OCI-LY1 (cell line): ENCODE results near the gene PYROXD2.

Experiments used
- H2AFZ ChIP-seq: fragments of 200-600 bp; sonication (generic), shearing (Covaris generic); 2 replicates; pipeline ENCODE4 v1.6.0; 2014; ENCODE audit warnings: antibody characterized with exemption, mild to moderate bottlenecking, low read length
- H3F3A ChIP-seq: fragments of 200-600 bp; sonication (generic), shearing (Covaris generic); 2 replicates; pipeline ENCODE4 v1.6.0; 2014; ENCODE audit warnings: mild to moderate bottlenecking, antibody characterized with exemption, low read length, moderate library complexity; ENCODE audit not compliant: insufficient read depth
- H3K27ac ChIP-seq: fragments of 200-600 bp; sonication (generic); 2 replicates; pipeline ENCODE4 v1.5.1; 2014; ENCODE audit warnings: low read length, mixed run types, mild to moderate bottlenecking, low read depth; ENCODE audit not compliant: poor library complexity, severe bottlenecking
- H3K27me3 ChIP-seq: fragments of 200-600 bp; sonication (generic); 2 replicates; pipeline ENCODE4 v1.6.0; 2014; ENCODE audit warnings: antibody characterized with exemption, mild to moderate bottlenecking, low read length, moderate library complexity; ENCODE audit not compliant: insufficient read depth
- H3K36me3 ChIP-seq: fragments of 200-600 bp; sonication (generic); 2 replicates; pipeline ENCODE4 v1.6.1; 2014; ENCODE audit warnings: mild to moderate bottlenecking, antibody characterized with exemption, low read length, moderate library complexity, mixed read lengths; ENCODE audit not compliant: insufficient read depth
- H3K4me1 ChIP-seq: fragments of 200-600 bp; sonication (generic); 2 replicates; pipeline ENCODE4 v1.5.1; 2014; ENCODE audit warnings: mild to moderate bottlenecking, low read length, moderate library complexity; ENCODE audit not compliant: insufficient read depth, severe bottlenecking
- H3K4me2 ChIP-seq: fragments of 200-600 bp; sonication (generic), shearing (Covaris generic); 2 replicates; pipeline ENCODE4 v1.6.1; 2014; ENCODE audit warnings: low read length
- H3K4me3 ChIP-seq: fragments of 200-600 bp; sonication (generic); 2 replicates; pipeline ENCODE4 v1.5.1; 2014; ENCODE audit warnings: low read length, low read depth, mild to moderate bottlenecking, mixed read lengths; ENCODE audit not compliant: poor library complexity, severe bottlenecking
- H3K79me2 ChIP-seq: fragments of 200-600 bp; shearing (Covaris generic); 2 replicates; pipeline ENCODE4 v1.6.1; 2016; ENCODE audit warnings: mixed run types, low read length, mixed read lengths; ENCODE audit not compliant: insufficient read depth
- H3K9ac ChIP-seq: fragments of 200-600 bp; sonication (generic), shearing (Covaris generic); 2 replicates; pipeline ENCODE4 v1.6.1; 2014; ENCODE audit warnings: mild to moderate bottlenecking, low read length, mixed read lengths
- H3K9me2 ChIP-seq: fragments of 200-600 bp; sonication (generic), shearing (Covaris generic); 2 replicates; pipeline ENCODE4 v1.6.1; 2014; ENCODE audit warnings: low read depth, mild to moderate bottlenecking, low read length, mixed read lengths
- H3K9me3 ChIP-seq: fragments of 200-600 bp; shearing (Covaris generic); 2 replicates; pipeline ENCODE4 v1.6.1; 2014; ENCODE audit warnings: low read length, mixed read lengths
- H4K20me1 ChIP-seq: fragments of 200-600 bp; sonication (generic), shearing (Covaris generic); 2 replicates; pipeline ENCODE4 v1.6.0; 2016; ENCODE audit warnings: mild to moderate bottlenecking, low read length; ENCODE audit not compliant: insufficient read depth
- EZH2 ChIP-seq: fragments of 200-600 bp; sonication (generic), shearing (Covaris generic); IDR thresholded peaks from 2 replicates; pipeline ENCODE4 v1.8.0; 2017; ENCODE audit warnings: borderline replicate concordance, mixed run types, mild to moderate bottlenecking, antibody characterized with exemption, low read length, moderate library complexity, mixed read lengths
- TF ChIP-seq, protein P1 (sequence below): fragments of 200-600 bp; sonication (generic), shearing (Covaris generic); IDR thresholded peaks from 2 replicates; pipeline ENCODE4 v1.5.1; 2017; ENCODE audit warnings: mild to moderate bottlenecking, antibody characterized with exemption, low read length, moderate library complexity, mixed read lengths

The PYROXD2 gene

DNA sequence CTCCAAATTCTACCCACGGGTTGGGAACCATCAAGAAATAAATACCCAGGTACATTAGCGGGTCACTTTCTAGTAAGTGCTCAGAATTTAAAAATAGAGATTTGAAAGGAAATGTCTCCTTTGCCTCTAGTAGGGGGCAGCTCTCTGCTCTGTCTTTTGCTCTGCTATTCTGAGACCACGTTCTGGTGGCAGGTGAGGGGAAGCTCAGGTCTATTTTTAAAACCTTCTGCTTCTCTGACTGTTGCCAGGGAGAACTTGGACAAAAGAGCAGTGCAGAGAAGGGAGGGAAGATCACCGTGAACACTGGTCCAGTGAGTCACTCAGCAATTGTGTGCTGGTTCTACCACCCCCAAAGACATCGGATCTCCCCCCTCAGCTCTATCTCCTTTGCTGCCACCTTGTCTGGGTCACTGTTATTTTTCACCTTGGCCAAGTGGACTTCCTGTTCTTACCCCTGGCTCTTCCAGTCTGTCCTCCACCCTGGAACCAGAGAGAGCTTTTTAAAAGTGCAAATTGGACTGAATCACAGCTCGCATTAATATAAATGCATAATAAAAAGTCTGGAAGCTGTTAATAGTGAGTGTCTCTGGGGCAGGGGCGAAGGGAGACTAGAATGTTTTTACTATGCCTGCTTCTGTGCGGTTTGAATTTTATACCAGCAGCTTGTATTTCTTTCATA lies 74.6 kb downstream of the PYROXD2 start:
- H3K9me2 ChIP-seq, result no peaks in the 10 kb centered on the region
- H3K4me1 ChIP-seq, result no peaks in the 10 kb centered on the region
- H2AFZ ChIP-seq, result no peak overlapping the region
- TF ChIP-seq, protein P1, sequence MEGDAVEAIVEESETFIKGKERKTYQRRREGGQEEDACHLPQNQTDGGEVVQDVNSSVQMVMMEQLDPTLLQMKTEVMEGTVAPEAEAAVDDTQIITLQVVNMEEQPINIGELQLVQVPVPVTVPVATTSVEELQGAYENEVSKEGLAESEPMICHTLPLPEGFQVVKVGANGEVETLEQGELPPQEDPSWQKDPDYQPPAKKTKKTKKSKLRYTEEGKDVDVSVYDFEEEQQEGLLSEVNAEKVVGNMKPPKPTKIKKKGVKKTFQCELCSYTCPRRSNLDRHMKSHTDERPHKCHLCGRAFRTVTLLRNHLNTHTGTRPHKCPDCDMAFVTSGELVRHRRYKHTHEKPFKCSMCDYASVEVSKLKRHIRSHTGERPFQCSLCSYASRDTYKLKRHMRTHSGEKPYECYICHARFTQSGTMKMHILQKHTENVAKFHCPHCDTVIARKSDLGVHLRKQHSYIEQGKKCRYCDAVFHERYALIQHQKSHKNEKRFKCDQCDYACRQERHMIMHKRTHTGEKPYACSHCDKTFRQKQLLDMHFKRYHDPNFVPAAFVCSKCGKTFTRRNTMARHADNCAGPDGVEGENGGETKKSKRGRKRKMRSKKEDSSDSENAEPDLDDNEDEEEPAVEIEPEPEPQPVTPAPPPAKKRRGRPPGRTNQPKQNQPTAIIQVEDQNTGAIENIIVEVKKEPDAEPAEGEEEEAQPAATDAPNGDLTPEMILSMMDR, result no peak
- no peak for TF ChIP-seq EZH2
- H3K36me3 ChIP-seq, result no peaks in the 10 kb centered on the region
- H4K20me1 ChIP-seq, result no peaks in the 10 kb centered on the region
- no peak overlapping the region for H3K27ac ChIP-seq
- H3K27me3 ChIP-seq, result no peaks in the 10 kb centered on the region
- no peaks in the 10 kb centered on the region for H3F3A ChIP-seq
- H3K4me2 ChIP-seq, result no peak overlapping the region
- no peak overlapping the region for H3K4me3 ChIP-seq
- H3K79me2 ChIP-seq, result no peaks in the 10 kb centered on the region
- no peak overlapping the region for H3K9ac ChIP-seq
- H3K9me3 ChIP-seq, result no peaks in the 10 kb centered on the region

DNA sequence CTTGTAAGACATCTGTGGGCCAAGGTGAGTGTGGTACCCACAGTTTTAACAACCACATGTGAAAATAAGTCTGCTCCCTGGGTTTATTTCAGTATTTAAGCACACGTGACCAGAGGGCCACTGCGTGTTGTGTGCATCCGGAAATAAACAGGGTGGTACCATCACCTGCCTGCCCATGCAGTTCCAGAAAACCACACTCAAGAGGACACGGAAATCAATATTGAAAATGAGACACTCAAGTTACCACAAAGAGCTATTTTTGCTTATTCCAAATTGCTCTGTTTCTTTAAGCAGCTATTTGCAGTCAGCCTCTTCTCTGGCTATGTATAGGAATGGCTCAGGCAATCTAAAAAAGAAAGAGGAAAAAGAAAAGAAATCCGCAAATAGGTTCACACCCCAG lies 75.2 kb downstream of the PYROXD2 start:
- Histone ChIP-seq H3K9ac (no peak overlapping the region), H3K9me3 (no peaks in the 10 kb centered on the region), H3K36me3 (no peaks in the 10 kb centered on the region), H2AFZ (no peak overlapping the region), H3K4me2 (no peak overlapping the region), H4K20me1 (no peaks in the 10 kb centered on the region), H3F3A (no peaks in the 10 kb centered on the region), H3K4me1 (no peaks in the 10 kb centered on the region), H3K27ac (no peak overlapping the region), H3K4me3 (no peak overlapping the region), H3K27me3 (no peaks in the 10 kb centered on the region), H3K79me2 (no peaks in the 10 kb centered on the region), H3K9me2 (no peaks in the 10 kb centered on the region)
- TF ChIP-seq, protein P1, result no peak
- TF ChIP-seq EZH2, result no peak

DNA sequence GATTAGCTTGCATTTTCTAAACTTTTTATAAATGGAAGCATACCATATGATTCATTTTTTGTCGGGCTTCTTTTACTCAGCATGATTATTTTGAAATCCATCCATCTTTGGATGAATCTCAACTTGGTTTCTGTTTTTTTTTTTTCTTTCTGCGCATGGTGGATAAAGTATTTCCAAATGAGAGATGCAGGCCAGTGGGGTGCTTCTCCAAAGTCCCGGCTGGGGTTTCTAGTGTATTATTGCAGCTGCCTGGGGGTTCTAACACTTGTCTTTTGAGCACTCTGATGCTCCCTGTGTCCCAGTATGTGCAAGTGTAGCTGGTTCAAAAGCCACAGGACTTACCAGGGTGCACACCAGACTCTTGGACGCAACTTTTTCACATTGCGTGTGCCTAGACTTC lies 76.1 kb downstream of the PYROXD2 start:
- Histone ChIP-seq H3K4me2 (no peak overlapping the region), H3K27ac (no peak overlapping the region), H3K9ac (no peak overlapping the region), H3K4me3 (no peak overlapping the region), H3K9me3 (no peaks in the 10 kb centered on the region), H3K27me3 (no peaks in the 10 kb centered on the region), H3F3A (no peaks in the 10 kb centered on the region), H4K20me1 (no peaks in the 10 kb centered on the region), H3K4me1 (no peaks in the 10 kb centered on the region), H3K9me2 (no peaks in the 10 kb centered on the region), H3K36me3 (no peaks in the 10 kb centered on the region), H2AFZ (no peak overlapping the region), H3K79me2 (no peaks in the 10 kb centered on the region)
- TF ChIP-seq, protein P1, result no peak
- no peak for TF ChIP-seq EZH2
